Liver (tissue), 9 donors: Measurements from ENCODE around the gene PRM2. TPM values are rescaled to one million over a fixed set of nuclear protein-coding genes. Genes with fewer than 3 reads are reported as not detected.

Experiments
- DNase-seq: peaks from one replicate; pipeline ENCODE4 v3.0.0-alpha.2; 2017; ENCODE audit warnings: low spot score
- H3K27ac ChIP-seq, 2 donors: one replicate each; pipeline ENCODE4 v1.7.0; 2013; ENCODE audit warnings: inconsistent platforms in 2 of 2, low read length in 2 of 2, control low read depth in 1 of 2, low read depth in 1 of 2, mild to moderate bottlenecking in 1 of 2
- H3K27me3 ChIP-seq, 4 donors: one replicate each; pipeline versions ENCODE4 v1.6.1 to v1.7.0; 2013; ENCODE audit warnings: low read length in 3 of 4, inconsistent platforms in 1 of 4, mild to moderate bottlenecking in 1 of 4, moderate library complexity in 1 of 4; ENCODE audit not compliant: control insufficient read depth in 4 of 4, insufficient read depth in 4 of 4
- H3K36me3 ChIP-seq, 4 donors: one replicate each; pipeline versions ENCODE4 v1.6.1 to v1.7.0; 2013; ENCODE audit warnings: low read length in 3 of 4, mild to moderate bottlenecking in 3 of 4, low read depth in 1 of 4, moderate library complexity in 1 of 4; ENCODE audit not compliant: control insufficient read depth in 4 of 4, insufficient read depth in 3 of 4
- H3K4me1 ChIP-seq, 4 donors: one replicate each; pipeline versions ENCODE4 v1.6.1 to v1.7.0; 2013; ENCODE audit warnings: low read length in 3 of 4, mild to moderate bottlenecking in 3 of 4, moderate library complexity in 1 of 4; ENCODE audit not compliant: control insufficient read depth in 4 of 4, insufficient read depth in 4 of 4
- H3K4me3 ChIP-seq, 3 donors: one replicate each; pipeline versions ENCODE4 v1.6.1 to v1.7.0; 2013; ENCODE audit warnings: low read length in 3 of 3, control low read depth in 1 of 3, low read depth in 1 of 3, mild to moderate bottlenecking in 1 of 3
- H3K9ac ChIP-seq, 2 donors: one replicate each; pipeline ENCODE4 v1.7.0; 2013; ENCODE audit warnings: low read length in 2 of 2, mild to moderate bottlenecking in 2 of 2, moderate library complexity in 2 of 2, control low read depth in 1 of 2, low read depth in 1 of 2
- H3K9me3 ChIP-seq, 4 donors: one replicate each; pipeline versions ENCODE4 v1.6.1 to v1.7.0; 2013; ENCODE audit warnings: low read length in 3 of 4; ENCODE audit not compliant: control insufficient read depth in 4 of 4
- FOXA1 ChIP-seq: IDR thresholded peaks from 2 replicates; pipeline ENCODE4 v1.6.1; 2016; ENCODE audit warnings: antibody characterized with exemption
- FOXA2 ChIP-seq: IDR thresholded peaks from 2 replicates; pipeline ENCODE4 v1.6.1; 2016; ENCODE audit warnings: antibody characterized with exemption
- GABPA ChIP-seq, 2 donors: IDR thresholded peaks in 1 of 2; conservative IDR thresholded peaks in 1 of 2; 2 replicates each; pipeline ENCODE4 v1.6.1; 2016; ENCODE audit warnings: antibody characterized with exemption in 2 of 2, mild to moderate bottlenecking in 1 of 2, moderate library complexity in 1 of 2
- HNF4A ChIP-seq, 2 donors: conservative IDR thresholded peaks; 2 replicates each; pipeline ENCODE4 v1.6.1; 2016; ENCODE audit warnings: antibody characterized with exemption in 2 of 2, mild to moderate bottlenecking in 2 of 2
- HNF4G ChIP-seq: IDR thresholded peaks from 2 replicates; pipeline ENCODE4 v1.6.1; 2016; ENCODE audit warnings: antibody characterized with exemption
- JUND ChIP-seq, 2 donors: IDR thresholded peaks; 2 replicates each; pipeline ENCODE4 v1.6.1; 2016; ENCODE audit warnings: antibody characterized with exemption in 2 of 2
- NR2F2 ChIP-seq: IDR thresholded peaks from 2 replicates; pipeline ENCODE4 v1.6.1; 2016; ENCODE audit warnings: antibody characterized with exemption
- RAD21 ChIP-seq, 2 donors: IDR thresholded peaks; 2 replicates each; pipeline ENCODE4 v1.6.1; 2016; ENCODE audit warnings: antibody characterized with exemption in 2 of 2, mild to moderate bottlenecking in 2 of 2
- RXRA ChIP-seq, 2 donors: IDR thresholded peaks; 2 replicates each; pipeline ENCODE4 v1.6.1; 2017 to 2018; ENCODE audit warnings: antibody characterized with exemption in 2 of 2, mild to moderate bottlenecking in 1 of 2
- SP1 ChIP-seq: IDR thresholded peaks from 2 replicates; pipeline ENCODE4 v1.6.1; 2018; ENCODE audit warnings: antibody characterized with exemption, mild to moderate bottlenecking
- TAF1 ChIP-seq: conservative IDR thresholded peaks from 2 replicates; pipeline ENCODE4 v1.6.1; 2016; ENCODE audit warnings: antibody characterized with exemption, mild to moderate bottlenecking
- YY1 ChIP-seq: IDR thresholded peaks from 2 replicates; pipeline ENCODE4 v1.6.1; 2016; ENCODE audit warnings: antibody characterized with exemption, mild to moderate bottlenecking
- WGBS: extraction: QIAGEN DNeasy Blood & Tissue Kit; methylation state at CpG from one replicate; pipeline ENCODE4 v1.1.7; 2013; 5-methylcytosine and 5-hydroxymethylcytosine counted together
- polyA plus RNA-seq, 2 donors: library from polyadenylated mRNA; stranded (reverse) in 1 of 2; unstranded in 1 of 2; fragments of 200-250 nt in 1 of 2; fragments of >200 nt in 1 of 2; fragmentation: Nextera tagmentation in 1 of 2; extraction: Ambion mirVana in 1 of 2; gene quantifications; one replicate each; pipeline versions ENCODE4 v1.2.1 to v1.2.3, GENCODE V29; 2013 to 2015
- total RNA-seq, 2 donors: library from RNA; depleted of rRNA; stranded (reverse); fragments of >200 nt; gene quantifications; one replicate each; pipeline ENCODE4 v1.2.3, GENCODE V29; 2014
- TF ChIP-seq, protein P1 (sequence below): IDR thresholded peaks from 2 replicates; pipeline ENCODE4 v1.6.1; 2016; ENCODE audit warnings: antibody characterized with exemption
- TF ChIP-seq, protein P2 (sequence below): fragments of 150-350 bp; IDR thresholded peaks from 2 replicates; pipeline ENCODE4 v1.5.1; 2017; ENCODE audit warnings: improper control_type of control experiment, low read depth, low read length; ENCODE audit not compliant: missing input control
- TF ChIP-seq, protein P3 (sequence below): IDR thresholded peaks from 2 replicates; pipeline ENCODE4 v1.6.1; 2016; ENCODE audit warnings: antibody characterized with exemption
- TF ChIP-seq, protein P4 (sequence below): IDR thresholded peaks from 2 replicates; pipeline ENCODE4 v1.6.1; 2016; ENCODE audit warnings: antibody characterized with exemption
- TF ChIP-seq, protein P5 (sequence below): IDR thresholded peaks from 2 replicates; pipeline ENCODE4 v1.6.1; 2016; ENCODE audit warnings: antibody characterized with exemption, mild to moderate bottlenecking
- donor health status: healthy.
- donor health status: healthy.
- donor health status: healthy.
- donor health status: healthy.
- donor health status: healthy.

PRM2 gene
- total and polyA plus RNA-seq, 4 donors, result not detected

DNA sequence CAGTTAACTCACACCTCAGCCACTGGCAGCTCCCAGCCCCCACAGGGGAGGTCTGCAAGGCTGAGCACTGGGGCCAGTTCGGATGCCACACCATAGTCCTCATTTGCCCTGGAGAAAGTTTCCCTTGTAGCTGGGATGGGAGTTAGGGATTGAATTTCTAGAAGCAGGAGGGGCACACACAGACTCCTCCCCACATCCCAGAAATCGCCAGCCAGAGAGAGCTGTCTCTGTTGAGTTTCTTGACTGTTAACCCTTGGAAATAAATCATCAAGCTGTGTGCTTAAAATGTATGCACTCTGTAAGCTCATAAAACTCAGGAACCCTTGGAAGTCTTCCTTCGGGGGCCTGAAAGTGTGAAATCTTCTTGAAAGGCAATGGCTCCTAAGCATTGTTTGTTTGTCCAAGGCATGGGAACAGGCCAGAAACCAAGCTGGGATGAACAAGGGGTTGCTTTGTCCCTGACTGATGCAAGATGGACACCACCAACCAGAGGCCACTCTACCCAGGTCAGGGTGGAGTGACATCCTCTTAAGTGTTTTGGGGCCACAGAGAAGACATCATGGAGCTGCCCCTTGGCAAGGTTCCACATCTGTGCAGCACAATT lies 2.5 kb downstream of the PRM2 start:
- DNase-seq, result no peak
- Histone ChIP-seq H3K9ac (no peak overlapping the region), H3K27ac (no peak overlapping the region), H3K36me3 (no peaks in the 10 kb centered on the region), H3K4me3 (no peak overlapping the region), H3K4me1 (no peaks in the 10 kb centered on the region), H3K9me3 (no peaks in the 10 kb centered on the region), H3K27me3 (no peaks in the 10 kb centered on the region)
- WGBS, result 86% methylated on average over 3 of the region's 3 CpGs
- TF ChIP-seq, protein P1, sequence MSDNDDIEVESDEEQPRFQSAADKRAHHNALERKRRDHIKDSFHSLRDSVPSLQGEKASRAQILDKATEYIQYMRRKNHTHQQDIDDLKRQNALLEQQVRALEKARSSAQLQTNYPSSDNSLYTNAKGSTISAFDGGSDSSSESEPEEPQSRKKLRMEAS, result no peak
- no peak for TF ChIP-seq HNF4G
- no peak for TF ChIP-seq JUND (IDR thresholded peaks at IDR 0.05)
- TF ChIP-seq, protein P2, sequence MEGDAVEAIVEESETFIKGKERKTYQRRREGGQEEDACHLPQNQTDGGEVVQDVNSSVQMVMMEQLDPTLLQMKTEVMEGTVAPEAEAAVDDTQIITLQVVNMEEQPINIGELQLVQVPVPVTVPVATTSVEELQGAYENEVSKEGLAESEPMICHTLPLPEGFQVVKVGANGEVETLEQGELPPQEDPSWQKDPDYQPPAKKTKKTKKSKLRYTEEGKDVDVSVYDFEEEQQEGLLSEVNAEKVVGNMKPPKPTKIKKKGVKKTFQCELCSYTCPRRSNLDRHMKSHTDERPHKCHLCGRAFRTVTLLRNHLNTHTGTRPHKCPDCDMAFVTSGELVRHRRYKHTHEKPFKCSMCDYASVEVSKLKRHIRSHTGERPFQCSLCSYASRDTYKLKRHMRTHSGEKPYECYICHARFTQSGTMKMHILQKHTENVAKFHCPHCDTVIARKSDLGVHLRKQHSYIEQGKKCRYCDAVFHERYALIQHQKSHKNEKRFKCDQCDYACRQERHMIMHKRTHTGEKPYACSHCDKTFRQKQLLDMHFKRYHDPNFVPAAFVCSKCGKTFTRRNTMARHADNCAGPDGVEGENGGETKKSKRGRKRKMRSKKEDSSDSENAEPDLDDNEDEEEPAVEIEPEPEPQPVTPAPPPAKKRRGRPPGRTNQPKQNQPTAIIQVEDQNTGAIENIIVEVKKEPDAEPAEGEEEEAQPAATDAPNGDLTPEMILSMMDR, result no peak
- no peak for TF ChIP-seq TAF1
- TF ChIP-seq RXRA (IDR thresholded peaks at IDR 0.05), result no peak
- TF ChIP-seq NR2F2, result no peak
- TF ChIP-seq YY1, result no peak
- TF ChIP-seq SP1, result no peak
- no peak for TF ChIP-seq GABPA (IDR thresholded peaks at IDR 0.05 in 1 of 2, conservative IDR thresholded peaks at IDR 0.05 in 1 of 2)
- TF ChIP-seq HNF4A (conservative IDR thresholded peaks at IDR 0.05), result no peak
- no peak for TF ChIP-seq FOXA1
- TF ChIP-seq, protein P3, sequence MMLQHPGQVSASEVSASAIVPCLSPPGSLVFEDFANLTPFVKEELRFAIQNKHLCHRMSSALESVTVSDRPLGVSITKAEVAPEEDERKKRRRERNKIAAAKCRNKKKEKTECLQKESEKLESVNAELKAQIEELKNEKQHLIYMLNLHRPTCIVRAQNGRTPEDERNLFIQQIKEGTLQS, result no peak
- no peak for TF ChIP-seq RAD21 (IDR thresholded peaks at IDR 0.05)
- TF ChIP-seq, protein P4, sequence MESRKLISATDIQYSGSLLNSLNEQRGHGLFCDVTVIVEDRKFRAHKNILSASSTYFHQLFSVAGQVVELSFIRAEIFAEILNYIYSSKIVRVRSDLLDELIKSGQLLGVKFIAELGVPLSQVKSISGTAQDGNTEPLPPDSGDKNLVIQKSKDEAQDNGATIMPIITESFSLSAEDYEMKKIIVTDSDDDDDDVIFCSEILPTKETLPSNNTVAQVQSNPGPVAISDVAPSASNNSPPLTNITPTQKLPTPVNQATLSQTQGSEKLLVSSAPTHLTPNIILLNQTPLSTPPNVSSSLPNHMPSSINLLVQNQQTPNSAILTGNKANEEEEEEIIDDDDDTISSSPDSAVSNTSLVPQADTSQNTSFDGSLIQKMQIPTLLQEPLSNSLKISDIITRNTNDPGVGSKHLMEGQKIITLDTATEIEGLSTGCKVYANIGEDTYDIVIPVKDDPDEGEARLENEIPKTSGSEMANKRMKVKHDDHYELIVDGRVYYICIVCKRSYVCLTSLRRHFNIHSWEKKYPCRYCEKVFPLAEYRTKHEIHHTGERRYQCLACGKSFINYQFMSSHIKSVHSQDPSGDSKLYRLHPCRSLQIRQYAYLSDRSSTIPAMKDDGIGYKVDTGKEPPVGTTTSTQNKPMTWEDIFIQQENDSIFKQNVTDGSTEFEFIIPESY, result no peak
- TF ChIP-seq FOXA2, result no peak
- TF ChIP-seq, protein P5, sequence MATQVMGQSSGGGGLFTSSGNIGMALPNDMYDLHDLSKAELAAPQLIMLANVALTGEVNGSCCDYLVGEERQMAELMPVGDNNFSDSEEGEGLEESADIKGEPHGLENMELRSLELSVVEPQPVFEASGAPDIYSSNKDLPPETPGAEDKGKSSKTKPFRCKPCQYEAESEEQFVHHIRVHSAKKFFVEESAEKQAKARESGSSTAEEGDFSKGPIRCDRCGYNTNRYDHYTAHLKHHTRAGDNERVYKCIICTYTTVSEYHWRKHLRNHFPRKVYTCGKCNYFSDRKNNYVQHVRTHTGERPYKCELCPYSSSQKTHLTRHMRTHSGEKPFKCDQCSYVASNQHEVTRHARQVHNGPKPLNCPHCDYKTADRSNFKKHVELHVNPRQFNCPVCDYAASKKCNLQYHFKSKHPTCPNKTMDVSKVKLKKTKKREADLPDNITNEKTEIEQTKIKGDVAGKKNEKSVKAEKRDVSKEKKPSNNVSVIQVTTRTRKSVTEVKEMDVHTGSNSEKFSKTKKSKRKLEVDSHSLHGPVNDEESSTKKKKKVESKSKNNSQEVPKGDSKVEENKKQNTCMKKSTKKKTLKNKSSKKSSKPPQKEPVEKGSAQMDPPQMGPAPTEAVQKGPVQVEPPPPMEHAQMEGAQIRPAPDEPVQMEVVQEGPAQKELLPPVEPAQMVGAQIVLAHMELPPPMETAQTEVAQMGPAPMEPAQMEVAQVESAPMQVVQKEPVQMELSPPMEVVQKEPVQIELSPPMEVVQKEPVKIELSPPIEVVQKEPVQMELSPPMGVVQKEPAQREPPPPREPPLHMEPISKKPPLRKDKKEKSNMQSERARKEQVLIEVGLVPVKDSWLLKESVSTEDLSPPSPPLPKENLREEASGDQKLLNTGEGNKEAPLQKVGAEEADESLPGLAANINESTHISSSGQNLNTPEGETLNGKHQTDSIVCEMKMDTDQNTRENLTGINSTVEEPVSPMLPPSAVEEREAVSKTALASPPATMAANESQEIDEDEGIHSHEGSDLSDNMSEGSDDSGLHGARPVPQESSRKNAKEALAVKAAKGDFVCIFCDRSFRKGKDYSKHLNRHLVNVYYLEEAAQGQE, result no peak
